Measurements from ENCODE around the gene RALGPS2.

RALGPS2 gene

GRCh38 chr1:178784131-178784536, 59.1 kb downstream of the RALGPS2 start:
- no peaks in the 10 kb centered on the region for H3K79me1 ChIP-seq (ENCODE audit: low read length)
- H2AFZ ChIP-seq (ENCODE audit: insufficient read depth, low read length, poor library complexity) = no peak overlapping the region
- no peak overlapping the region for H3K14ac ChIP-seq (ENCODE audit: low read length)
- no peak overlapping the region for H4K91ac ChIP-seq (ENCODE audit: low read depth, low read length)
- H3K4ac ChIP-seq (ENCODE audit: low read depth, low read length) = no peak overlapping the region
- no CpG with 5 or more reads among the region's 2 CpGs for WGBS (ENCODE audit: extremely low coverage, insufficient coverage, insufficient read length)
- no peaks in the 10 kb centered on the region for H3K79me2 ChIP-seq (ENCODE audit: control insufficient read depth, insufficient read depth, low read length, poor library complexity)
- H4K8ac ChIP-seq (ENCODE audit: low read depth, low read length) = no peak overlapping the region
- H3K4me3 ChIP-seq (ENCODE audit: low read depth, low read length) = no peak overlapping the region
- no peak overlapping the region for H3K4me2 ChIP-seq (ENCODE audit: low read length)
- no peak overlapping the region for H3K18ac ChIP-seq (ENCODE audit: low read length)
- DNase-seq = no peak
- H3K27me3 ChIP-seq (ENCODE audit: insufficient read depth, low read length) = no peaks in the 10 kb centered on the region
- H2BK5ac ChIP-seq (ENCODE audit: low read depth, low read length, poor library complexity) = no peak overlapping the region
- H3K36me3 ChIP-seq (ENCODE audit: control insufficient read depth in 1 of 2, insufficient read depth in 2 of 2, low read length in 2 of 2) = no peaks in the 10 kb centered on the region
- no peak overlapping the region for H2AK5ac ChIP-seq (ENCODE audit: low read length)
- H2BK120ac ChIP-seq (ENCODE audit: insufficient read depth, low read length, poor library complexity) = no peak overlapping the region
- H3K27ac ChIP-seq (ENCODE audit: low read depth, low read length) = no peak overlapping the region
- peaks cover 0 to 2% of the 10 kb centered on the region in 2 experiments for H3K4me1 ChIP-seq (ENCODE audit: control insufficient read depth in 1 of 2, insufficient read depth in 2 of 2, low read length in 2 of 2)
- no peaks in the 10 kb centered on the region for H3K9me3 ChIP-seq (ENCODE audit: insufficient read depth, low read depth, low read length)
- H2BK12ac ChIP-seq (ENCODE audit: low read length) = no peak overlapping the region
- H3K9ac ChIP-seq (ENCODE audit: low read length) = no peak overlapping the region
- H4K12ac ChIP-seq (ENCODE audit: low read depth, low read length) = no peak overlapping the region
- no peak overlapping the region for H3K23ac ChIP-seq (ENCODE audit: low read length)

GRCh38 chr1:178792394-178792793, 67.3 kb downstream of the RALGPS2 start:
- no peak overlapping the region for H2AK5ac ChIP-seq (ENCODE audit: low read length)
- H3K4me2 ChIP-seq (ENCODE audit: low read length) = no peak overlapping the region

GRCh38 chr1:178796013-178796412, 71.0 kb downstream of the RALGPS2 start:
- H3K14ac ChIP-seq (ENCODE audit: low read length) = no peak overlapping the region
- no peak overlapping the region for H2AK5ac ChIP-seq (ENCODE audit: low read length)
- no peak overlapping the region for H3K4me2 ChIP-seq (ENCODE audit: low read length)
- no peak overlapping the region for H4K91ac ChIP-seq (ENCODE audit: low read depth, low read length)
- H4K8ac ChIP-seq (ENCODE audit: low read depth, low read length) = no peak overlapping the region
- H3K9me3 ChIP-seq (ENCODE audit: insufficient read depth, low read depth, low read length) = no peaks in the 10 kb centered on the region
- H3K27ac ChIP-seq (ENCODE audit: low read depth, low read length) = no peak overlapping the region
- no peaks in the 10 kb centered on the region for H3K4me1 ChIP-seq (ENCODE audit: control insufficient read depth in 1 of 2, insufficient read depth in 2 of 2, low read length in 2 of 2)
- no peak overlapping the region for H2AFZ ChIP-seq (ENCODE audit: insufficient read depth, low read length, poor library complexity)
- H2BK120ac ChIP-seq (ENCODE audit: insufficient read depth, low read length, poor library complexity) = no peak overlapping the region
- no peaks in the 10 kb centered on the region for H3K36me3 ChIP-seq (ENCODE audit: control insufficient read depth in 1 of 2, insufficient read depth in 2 of 2, low read length in 2 of 2)
- no peak overlapping the region for H2BK12ac ChIP-seq (ENCODE audit: low read length)
- no peak overlapping the region for H3K23ac ChIP-seq (ENCODE audit: low read length)
- H3K79me2 ChIP-seq (ENCODE audit: control insufficient read depth, insufficient read depth, low read length, poor library complexity) = no peaks in the 10 kb centered on the region
- H4K12ac ChIP-seq (ENCODE audit: low read depth, low read length) = no peak overlapping the region
- WGBS (ENCODE audit: extremely low coverage, insufficient coverage, insufficient read length) = no CpG with 5 or more reads among the region's 3 CpGs
- no peak overlapping the region for H3K4ac ChIP-seq (ENCODE audit: low read depth, low read length)
- H2BK5ac ChIP-seq (ENCODE audit: low read depth, low read length, poor library complexity) = no peak overlapping the region
- no peak overlapping the region for H3K4me3 ChIP-seq (ENCODE audit: low read depth, low read length)
- no peak overlapping the region for H3K9ac ChIP-seq (ENCODE audit: low read length)
- DNase-seq = no peak
- no peaks in the 10 kb centered on the region for H3K79me1 ChIP-seq (ENCODE audit: low read length)
- no peaks in the 10 kb centered on the region for H3K27me3 ChIP-seq (ENCODE audit: insufficient read depth, low read length)
- no peak overlapping the region for H3K18ac ChIP-seq (ENCODE audit: low read length)

More at GRCh38 chr1:178792394-178792793, 67.3 kb downstream of the RALGPS2 start:
- Histone ChIP-seq H2BK12ac (ENCODE audit: low read length) (no peak overlapping the region), H4K12ac (ENCODE audit: low read depth, low read length) (no peak overlapping the region), H2BK120ac (ENCODE audit: insufficient read depth, low read length, poor library complexity) (no peak overlapping the region), H4K91ac (ENCODE audit: low read depth, low read length) (no peak overlapping the region), H3K27ac (ENCODE audit: low read depth, low read length) (no peak overlapping the region), H3K9ac (ENCODE audit: low read length) (no peak overlapping the region), H3K18ac (ENCODE audit: low read length) (no peak overlapping the region), H3K23ac (ENCODE audit: low read length) (no peak overlapping the region), H3K79me1 (ENCODE audit: low read length) (no peaks in the 10 kb centered on the region), H3K9me3 (ENCODE audit: insufficient read depth, low read depth, low read length) (no peaks in the 10 kb centered on the region), H3K27me3 (ENCODE audit: insufficient read depth, low read length) (no peaks in the 10 kb centered on the region), H4K8ac (ENCODE audit: low read depth, low read length) (no peak overlapping the region), H2AFZ (ENCODE audit: insufficient read depth, low read length, poor library complexity) (no peak overlapping the region), H3K14ac (ENCODE audit: low read length) (no peak overlapping the region), H3K4me1 (ENCODE audit: control insufficient read depth in 1 of 2, insufficient read depth in 2 of 2, low read length in 2 of 2) (no peaks in the 10 kb centered on the region), H3K79me2 (ENCODE audit: control insufficient read depth, insufficient read depth, low read length, poor library complexity) (no peaks in the 10 kb centered on the region), H2BK5ac (ENCODE audit: low read depth, low read length, poor library complexity) (no peak overlapping the region), H3K36me3 (ENCODE audit: control insufficient read depth in 1 of 2, insufficient read depth in 2 of 2, low read length in 2 of 2) (no peaks in the 10 kb centered on the region), H3K4ac (ENCODE audit: low read depth, low read length) (no peak overlapping the region), H3K4me3 (ENCODE audit: low read depth, low read length) (no peak overlapping the region)
- DNase-seq = no peak
- WGBS (ENCODE audit: extremely low coverage, insufficient coverage, insufficient read length) = no CpG with 5 or more reads among the region's 3 CpGs

- Histone ChIP-seq H3K4me2 (ENCODE audit: low read length) (no peak overlapping the region), H3K4me1 (ENCODE audit: control insufficient read depth in 1 of 2, insufficient read depth in 2 of 2, low read length in 2 of 2) (no peaks in the 10 kb centered on the region), H4K91ac (ENCODE audit: low read depth, low read length) (no peak overlapping the region), H3K27me3 (ENCODE audit: insufficient read depth, low read length) (no peaks in the 10 kb centered on the region), H3K27ac (ENCODE audit: low read depth, low read length) (no peak overlapping the region), H4K12ac (ENCODE audit: low read depth, low read length) (no peak overlapping the region), H4K8ac (ENCODE audit: low read depth, low read length) (no peak overlapping the region), H3K4ac (ENCODE audit: low read depth, low read length) (no peak overlapping the region), H3K14ac (ENCODE audit: low read length) (no peak overlapping the region), H3K36me3 (ENCODE audit: control insufficient read depth in 1 of 2, insufficient read depth in 2 of 2, low read length in 2 of 2) (no peaks in the 10 kb centered on the region), H2AFZ (ENCODE audit: insufficient read depth, low read length, poor library complexity) (no peak overlapping the region), H2BK120ac (ENCODE audit: insufficient read depth, low read length, poor library complexity) (no peak overlapping the region), H3K9ac (ENCODE audit: low read length) (no peak overlapping the region), H3K9me3 (ENCODE audit: insufficient read depth, low read depth, low read length) (no peaks in the 10 kb centered on the region), H3K4me3 (ENCODE audit: low read depth, low read length) (no peak overlapping the region), H3K79me1 (ENCODE audit: low read length) (no peaks in the 10 kb centered on the region), H2BK12ac (ENCODE audit: low read length) (no peak overlapping the region), H2AK5ac (ENCODE audit: low read length) (no peak overlapping the region), H3K18ac (ENCODE audit: low read length) (no peak overlapping the region), H2BK5ac (ENCODE audit: low read depth, low read length, poor library complexity) (no peak overlapping the region), H3K23ac (ENCODE audit: low read length) (no peak overlapping the region), H3K79me2 (ENCODE audit: control insufficient read depth, insufficient read depth, low read length, poor library complexity) (no peaks in the 10 kb centered on the region)
- no peak for DNase-seq
- WGBS (ENCODE audit: extremely low coverage, insufficient coverage, insufficient read length) = no CpG with 5 or more reads among the region's 2 CpGs
Observed at GRCh38 chr1:178797590-178797989, 72.5 kb downstream of the RALGPS2 start.
